HL-60 (cell line): ENCODE data around the gene TAS2R14.

Experiments
- CTCF ChIP-seq: IDR thresholded peaks from one replicate; pipeline ENCODE4 v1.5.1; 2011; ENCODE audit warnings: low read length, control low read depth, inconsistent platforms; ENCODE audit not compliant: insufficient read depth
- POLR2AphosphoS5 ChIP-seq: IDR thresholded peaks from 2 replicates; pipeline ENCODE4 v1.6.1; 2012; ENCODE audit warnings: low read depth
- REST ChIP-seq: IDR thresholded peaks from 2 replicates; pipeline ENCODE4 v1.6.1; 2012; ENCODE audit warnings: low read depth; ENCODE audit not compliant: insufficient replicate concordance

DNA sequence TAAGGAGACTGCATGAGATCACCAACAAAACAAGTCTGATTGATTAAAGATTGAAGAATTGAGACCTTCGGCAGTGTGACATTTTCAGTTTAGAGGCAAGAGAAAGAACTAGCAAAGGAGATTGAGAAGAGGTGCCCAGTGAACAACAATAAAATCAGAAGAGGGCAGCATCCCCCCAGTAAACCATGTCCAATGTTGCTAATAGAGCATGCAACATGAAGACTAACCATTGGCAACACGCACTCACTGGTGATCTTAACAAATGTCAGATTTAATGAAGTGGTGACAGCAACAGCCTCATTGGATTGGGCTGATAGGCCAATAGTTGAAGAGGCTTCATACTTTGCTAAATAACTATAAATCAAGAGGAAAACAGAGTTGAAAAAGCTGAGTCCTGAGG is 20.7 kb upstream of the TAS2R14 start:
- no peak for TF ChIP-seq CTCF
- no peak for TF ChIP-seq POLR2AphosphoS5
- no peak for TF ChIP-seq REST
